NCI-H446 (cell line): ENCODE results near the gene TYRO3.
"Not testable (repeated sequence)": the region's sequence is repeated elsewhere in the genome, so short reads cannot be mapped to it uniquely, and the experiment has no call there.

Experiments used
- DNase-seq, 2 experiments: peaks; one replicate each; lab custom pipeline; 2025; lab: John Stamatoyannopoulos, UW

TYRO3 gene

GRCh38 chr15:41554343-41554742 lies 4.7 kb upstream of the TYRO3 start:
- no peak for DNase-seq

GRCh38 chr15:41554915-41555314 lies 4.1 kb upstream of the TYRO3 start:
- no peak for DNase-seq

GRCh38 chr15:41556677-41557076 lies 2.3 kb upstream of the TYRO3 start:
- no peak for DNase-seq

- peak; percentile 76 to 83 for DNase-seq
Measured at GRCh38 chr15:41557673-41558399, 1.2 kb upstream of the TYRO3 start.

- no peak for DNase-seq
Measured at GRCh38 chr15:41559239-41559782, 299 bp downstream of the TYRO3 start.

- peak in 1 of 2 experiments; percentile 21 for DNase-seq
Measured at GRCh38 chr15:41560572-41560874, 1.5 kb downstream of the TYRO3 start.

- no peak for DNase-seq
Measured at GRCh38 chr15:41561104-41561776, 2.2 kb downstream of the TYRO3 start.

GRCh38 chr15:41561777-41562145 lies 2.7 kb downstream of the TYRO3 start:
- peak in 1 of 2 experiments; percentile 6 for DNase-seq

GRCh38 chr15:41562244-41562643 lies 3.2 kb downstream of the TYRO3 start:
- DNase-seq = no peak

GRCh38 chr15:41562784-41563198 lies 3.8 kb downstream of the TYRO3 start:
- no peak for DNase-seq

- no peak for DNase-seq
Measured at GRCh38 chr15:41564286-41564959, 5.4 kb downstream of the TYRO3 start.

GRCh38 chr15:41564960-41565502 lies 6.0 kb downstream of the TYRO3 start:
- no peak for DNase-seq

- DNase-seq = no peak
Measured at GRCh38 chr15:41565702-41566101, 6.7 kb downstream of the TYRO3 start.

- DNase-seq = peak in 1 of 2 experiments; percentile 39
Measured at GRCh38 chr15:41566121-41566885, 7.3 kb downstream of the TYRO3 start.

- no peak for DNase-seq
Measured at GRCh38 chr15:41567261-41567660, 8.2 kb downstream of the TYRO3 start.

- no peak for DNase-seq
Measured at GRCh38 chr15:41567862-41568261, 8.8 kb downstream of the TYRO3 start.

- no peak for DNase-seq
Measured at GRCh38 chr15:41568350-41569017, 9.5 kb downstream of the TYRO3 start.

GRCh38 chr15:41569232-41569631 lies 10.2 kb downstream of the TYRO3 start:
- DNase-seq = not testable (repeated sequence)

- no peak for DNase-seq
Measured at GRCh38 chr15:41570764-41571163, 11.8 kb downstream of the TYRO3 start.

GRCh38 chr15:41571948-41572347 lies 12.9 kb downstream of the TYRO3 start:
- no peak for DNase-seq

- DNase-seq = no peak
Measured at GRCh38 chr15:41572866-41573265, 13.9 kb downstream of the TYRO3 start.
